HepG2 (cell line): ENCODE data around the gene RRM2. TPM values are rescaled to one million over a fixed set of nuclear protein-coding genes. Genes with fewer than 3 reads are reported as not detected.

Source experiments
- ATAC-seq: fragments of 200-7000 bp; cut with Tn5 transposase; 3 replicates; pipeline ENCODE4 v1.9.1; 2020; ENCODE audit warnings: mild to moderate bottlenecking, moderate library complexity
- BruUV-seq: library from RNA; stranded (reverse); fragments of 400-500 nt; replicated peaks from 2 replicates; lab custom pipeline; 2021; lab: Mats Ljungman, UMichigan
- CTCF ChIA-PET: fragments of 300-600 bp; formaldehyde crosslinking; extraction: SDS; loops from one replicate; lab custom pipeline; 2021; ENCODE audit warnings: low total read pairs, inconsistent platforms, low intra/inter-chr PET ratio; lab: Yijun Ruan, JAX
- POLR2A ChIA-PET: fragments of 350-600 bp; sonication (Branson Sonifier 250); formaldehyde crosslinking; loops from one replicate; lab custom pipeline; 2020; ENCODE audit warnings: antibody characterized with exemption, inconsistent platforms; lab: Yijun Ruan, JAX
- DNase-seq: peaks from one replicate; pipeline ENCODE4 v3.0.0-alpha.2; 2015; ENCODE audit warnings: low spot score
- FAIRE-seq: peaks from 3 replicates; lab custom pipeline; 2011; peaks lifted over from hg19 to GRCh38; lab: Jason Lieb, UNC
- H2AFZ ChIP-seq: one replicate; pipeline ENCODE4 v1.6.1; 2011; ENCODE audit warnings: low read length, inconsistent platforms
- H3K27ac ChIP-seq: fragments of 300-600 bp; 3 replicates; pipeline ENCODE4 v1.8.0; 2011; ENCODE audit warnings: mixed run types, mild to moderate bottlenecking, mixed read lengths, low read length, inconsistent platforms; ENCODE audit not compliant: insufficient read depth; ENCODE audit errors: extremely low read length
- H3K27me3 ChIP-seq, 2 experiments: fragments of 200-600 bp in 1 of 2; 2 replicates in 1 of 2; 3 replicates in 1 of 2; pipeline versions ENCODE4 v1.6.0 to v1.8.0; 2011; ENCODE audit warnings: low read length in 2 of 2, mild to moderate bottlenecking in 2 of 2, moderate library complexity in 2 of 2, inconsistent platforms in 1 of 2; ENCODE audit not compliant: insufficient read depth in 2 of 2, control insufficient read depth in 1 of 2
- H3K36me3 ChIP-seq, 2 experiments: fragments of 200-600 bp in 1 of 2; replicated peaks in 1 of 2; 2 replicates in 1 of 2; 3 replicates in 1 of 2; pipeline versions ENCODE4 v1.5.1 to v1.8.0; 2011; ENCODE audit warnings: low read length in 2 of 2, inconsistent platforms in 1 of 2; ENCODE audit not compliant: insufficient read depth in 2 of 2, control insufficient read depth in 1 of 2
- H3K4me1 ChIP-seq: 2 replicates; pipeline ENCODE4 v1.5.1; 2012; ENCODE audit warnings: low read length, inconsistent platforms; ENCODE audit not compliant: insufficient read depth
- H3K4me2 ChIP-seq: 2 replicates; pipeline ENCODE4 v1.6.0; 2011; ENCODE audit warnings: low read depth, low read length, inconsistent platforms
- H3K4me3 ChIP-seq, 3 experiments: fragments of 200-600 bp in 1 of 3; sonication (generic), shearing (Covaris generic) in 1 of 3; replicated peaks in 1 of 3; 2 replicates each; pipeline ENCODE4 v1.5.1; 2011 to 2016; ENCODE audit warnings: low read length in 3 of 3, inconsistent platforms in 2 of 3, low read depth in 2 of 3, mild to moderate bottlenecking in 2 of 3, control low read depth in 1 of 3, mixed read lengths in 1 of 3; ENCODE audit not compliant: insufficient read depth in 1 of 3
- H3K79me2 ChIP-seq: one replicate; pipeline ENCODE4 v1.6.1; 2011; ENCODE audit warnings: low read length, inconsistent platforms; ENCODE audit not compliant: insufficient read depth
- H3K9ac ChIP-seq: 2 replicates; pipeline ENCODE4 v1.6.0; 2011; ENCODE audit warnings: mild to moderate bottlenecking, low read depth, low read length, inconsistent platforms; ENCODE audit not compliant: insufficient read depth
- H3K9me3 ChIP-seq: 2 replicates; pipeline ENCODE4 v1.5.1; 2012; ENCODE audit warnings: mild to moderate bottlenecking, low read length
- H4K20me1 ChIP-seq: 2 replicates; pipeline ENCODE4 v1.6.0; 2011; ENCODE audit warnings: inconsistent platforms, mild to moderate bottlenecking, low read length, moderate library complexity; ENCODE audit not compliant: insufficient read depth
- AGO2 ChIP-seq: fragments of 200-400 bp; formaldehyde crosslinking; optimal IDR thresholded peaks from 2 replicates; pipeline ENCODE3; 2017; ENCODE audit warnings: mild to moderate bottlenecking, low read depth, low read length, moderate library complexity
- ATF6 ChIP-seq: sonication (generic); formaldehyde crosslinking; conservative IDR thresholded peaks from 2 replicates; pipeline ENCODE4 v1.4.0; 2020; ENCODE audit warnings: missing genetic modification reagents
- NCOA1 ChIP-seq: sonication (generic); formaldehyde crosslinking; IDR thresholded peaks from 2 replicates; pipeline ENCODE4 v1.9.0; 2021; ENCODE audit warnings: missing genetic modification reagents
- RXRB ChIP-seq: IDR thresholded peaks from 2 replicates; pipeline ENCODE4 v1.6.1; 2016; ENCODE audit warnings: borderline replicate concordance, missing genetic modification reagents, missing compliant biosample characterization
- SAP130 ChIP-seq: IDR thresholded peaks from 2 replicates; pipeline ENCODE4 v1.6.1; 2016; ENCODE audit warnings: low read depth
- SOX5 ChIP-seq: IDR thresholded peaks from 2 replicates; pipeline ENCODE4 v1.6.1; 2016; ENCODE audit warnings: borderline replicate concordance
- SP140L ChIP-seq: sonication (generic); formaldehyde crosslinking; IDR thresholded peaks from 2 replicates; pipeline ENCODE4 v1.4.0; 2020; ENCODE audit warnings: missing genetic modification reagents, borderline replicate concordance
- U2AF2 ChIP-seq: fragments of 200-400 bp; formaldehyde crosslinking; IDR thresholded peaks from 2 replicates; pipeline ENCODE4 v1.6.1; 2017; ENCODE audit warnings: low read depth, mild to moderate bottlenecking, low read length
- ZNF335 ChIP-seq: sonication (generic); formaldehyde crosslinking; IDR thresholded peaks from 2 replicates; pipeline ENCODE4 v1.4.0; 2020; ENCODE audit warnings: missing genetic modification reagents
- ZNF710 ChIP-seq: sonication (generic); formaldehyde crosslinking; IDR thresholded peaks from 2 replicates; pipeline ENCODE4 v1.5.0; 2020; ENCODE audit warnings: mild to moderate bottlenecking, missing genetic modification reagents, borderline replicate concordance
- ZSCAN21 ChIP-seq: sonication (generic); formaldehyde crosslinking; IDR thresholded peaks from 2 replicates; pipeline ENCODE4 v1.8.0; 2022; ENCODE audit warnings: mild to moderate bottlenecking, missing genetic modification reagents, moderate library complexity, borderline replicate concordance
- ZSCAN22 ChIP-seq: sonication (generic); formaldehyde crosslinking; IDR thresholded peaks from 2 replicates; pipeline ENCODE4 v1.4.0; 2020; ENCODE audit warnings: mild to moderate bottlenecking, missing genetic modification reagents
- WGBS: methylation state at CpG from one replicate; pipeline ENCODE4 v1.1.6; 2017; ENCODE audit warnings: low lambda C conversion rate; 5-methylcytosine and 5-hydroxymethylcytosine counted together
- in situ Hi-C: cut with HindIII; loops from 2 replicates; pipeline ENCODE4 v1.10.0; 2017; ENCODE audit warnings: low pct_unique_long_range_greater_than_20kb; ENCODE audit not compliant: extremely low pct_ligation_motif_present
- intact Hi-C: fragments of 100-400 bp; cut with micrococcal nuclease; formaldehyde crosslinking; loops from one replicate; pipeline ENCODE4 v1.10.0; 2022; ENCODE audit not compliant: unreplicated experiment
- polyA plus RNA-seq, 8 experiments: library from polyadenylated mRNA; depleted of rRNA in 3 of 8; stranded (reverse) in 7 of 8; unstranded in 1 of 8; fragments of >200 nt; fragmentation: Illumina TruSeq in 4 of 8; extraction: Trizol in 4 of 8; gene quantifications; 2 replicates each; pipeline versions ENCODE4 v1.2.1 to v1.2.3, GENCODE V29; 2011 to 2016; ENCODE audit warnings: low read depth in 4 of 8, missing spikeins in 1 of 8, mixed read lengths in 1 of 8; ENCODE audit not compliant: insufficient read depth in 1 of 8
- total RNA-seq, 5 experiments: library from RNA; depleted of rRNA; stranded (reverse); fragments of >200 nt; fragmentation: Illumina TruSeq; extraction: Trizol; gene quantifications; 2 replicates each; pipeline ENCODE4 v1.2.3, GENCODE V29; 2016; ENCODE audit warnings: low read depth in 1 of 5
- TF ChIP-seq, protein P1 (sequence below): IDR thresholded peaks from 2 replicates; pipeline ENCODE4 v1.6.1; 2012; ENCODE audit warnings: low read depth, low read length, improper control_type of control experiment

Gene RRM2
- total and polyA plus RNA-seq, 2 of the 13 experiments (the other 11 are each of a cell fraction or from before 2014, with no cell fraction given): 31.3 to 150 TPM

GRCh38 chr2:10095175-10095574 is 27.4 kb upstream of the RRM2 start:
- no TSS peak for BruUV-seq
- Histone ChIP-seq H3K4me1 (no peaks in the 10 kb centered on the region), H3K27me3 (peaks cover 0 to 29% of the 10 kb centered on the region in 2 experiments; a peak in 4 of 5 replicates), H3K9me3 (no peaks in the 10 kb centered on the region), H2AFZ (no peak overlapping the region), H3K4me3 (no peak overlapping the region), H3K4me2 (no peak overlapping the region), H4K20me1 (no peaks in the 10 kb centered on the region), H3K9ac (no peak overlapping the region), H3K36me3 (no peaks in the 10 kb centered on the region), H3K79me2 (no peaks in the 10 kb centered on the region), H3K27ac (no peak overlapping the region)
- DNase-seq: no peak
- in situ Hi-C loops: no loop called here
- intact Hi-C loops: no loop called here
- ChIA-PET CTCF (no interaction called here), POLR2A (no interaction called here)
- no peak for FAIRE-seq
- ATAC-seq: no peak
- WGBS: 64% methylated on average over 9 of the region's 9 CpGs
- TF ChIP-seq RXRB (CRISPR knock-in tag) (no peak), AGO2 (no peak), U2AF2 (no peak), NCOA1 (CRISPR knock-in tag) (no peak)
- TF ChIP-seq, protein P1, sequence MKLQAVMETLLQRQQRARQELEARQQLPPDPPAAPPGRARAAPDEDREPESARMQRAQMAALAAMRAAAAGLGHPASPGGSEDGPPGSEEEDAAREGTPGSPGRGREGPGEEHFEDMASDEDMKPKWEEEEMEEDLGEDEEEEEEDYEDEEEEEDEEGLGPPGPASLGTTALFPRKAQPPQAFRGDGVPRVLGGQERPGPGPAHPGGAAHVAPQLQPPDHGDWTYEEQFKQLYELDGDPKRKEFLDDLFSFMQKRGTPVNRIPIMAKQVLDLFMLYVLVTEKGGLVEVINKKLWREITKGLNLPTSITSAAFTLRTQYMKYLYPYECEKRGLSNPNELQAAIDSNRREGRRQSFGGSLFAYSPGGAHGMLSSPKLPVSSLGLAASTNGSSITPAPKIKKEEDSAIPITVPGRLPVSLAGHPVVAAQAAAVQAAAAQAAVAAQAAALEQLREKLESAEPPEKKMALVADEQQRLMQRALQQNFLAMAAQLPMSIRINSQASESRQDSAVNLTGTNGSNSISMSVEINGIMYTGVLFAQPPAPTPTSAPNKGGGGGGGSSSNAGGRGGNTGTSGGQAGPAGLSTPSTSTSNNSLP: no peak

DNA sequence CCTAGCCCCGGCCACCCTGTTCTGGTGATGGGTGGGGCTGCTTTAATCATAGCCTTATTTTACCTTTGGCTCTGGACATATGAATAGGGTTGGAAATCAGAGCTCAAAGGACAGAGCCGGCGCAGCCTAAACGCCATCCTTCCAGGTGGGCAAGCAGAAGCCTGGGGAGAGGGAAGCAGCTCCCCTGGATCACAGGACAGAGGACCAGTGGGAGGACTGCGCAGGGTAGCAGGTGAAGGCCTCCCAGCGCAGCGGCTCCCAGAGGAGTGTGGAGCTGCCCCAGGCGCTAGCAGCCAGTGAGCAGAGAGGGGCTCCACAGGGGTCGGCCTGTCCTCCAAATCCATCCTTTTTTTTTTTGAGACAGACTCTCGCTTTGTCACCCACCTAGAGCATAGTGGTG is 25.9 kb upstream of the RRM2 start:
- Histone ChIP-seq H2AFZ (no peak overlapping the region), H3K9ac (no peak overlapping the region), H3K9me3 (no peaks in the 10 kb centered on the region), H3K36me3 (no peaks in the 10 kb centered on the region), H3K79me2 (no peaks in the 10 kb centered on the region), H3K4me3 (no peak overlapping the region), H3K27me3 (peaks cover 0 to 29% of the 10 kb centered on the region in 2 experiments; a peak in 4 of 5 replicates), H3K4me2 (no peak overlapping the region), H4K20me1 (no peaks in the 10 kb centered on the region), H3K27ac (no peak overlapping the region), H3K4me1 (no peaks in the 10 kb centered on the region)
- intact Hi-C loops: loop anchor here (1.0 kb wide), 1 partner anchor 24 kb away; no protein-coding TSS in a partner anchor
- FAIRE-seq: no peak
- 59% methylated on average over 10 of the region's 10 CpGs for WGBS
- ChIA-PET POLR2A (interaction anchor here (2.2 kb wide), 1 partner anchor 24 kb away, joined by 15 read pairs; no protein-coding TSS in a partner anchor), CTCF (interaction anchor here (1.3 to 2.4 kb wide), 2 partner anchors 16 to 24 kb away, joined by 3 to 32 read pairs; partner anchors contain the start of gene CYS1)
- BruUV-seq: no TSS peak
- ATAC-seq: no peak
- DNase-seq: no peak
- in situ Hi-C loops: no loop called here
- TF ChIP-seq ZNF335 (no peak), SP140L (CRISPR knock-in tag) (no peak), ZSCAN22 (CRISPR knock-in tag) (no peak), ATF6 (CRISPR knock-in tag) (no peak), SAP130 (CRISPR knock-in tag) (no peak), ZSCAN21 (CRISPR knock-in tag) (no peak), SOX5 (CRISPR knock-in tag) (no peak), ZNF710 (CRISPR knock-in tag) (no peak)
